GM12874 (cell line): ENCODE results near the gene MLPH.

Experiments
- CTCF ChIP-seq: IDR thresholded peaks from 2 replicates; pipeline ENCODE4 v1.5.1; 2011; ENCODE audit warnings: low read depth, mild to moderate bottlenecking, control low read depth, low read length, moderate library complexity; ENCODE audit not compliant: insufficient read depth

MLPH gene

GRCh38 chr2:237535385-237536082 is 48.5 kb downstream of the MLPH start:
- no peak for TF ChIP-seq CTCF

- TF ChIP-seq CTCF: no peak
Measured at GRCh38 chr2:237536083-237536415, 49.0 kb downstream of the MLPH start.

GRCh38 chr2:237536617-237537016 is 49.6 kb downstream of the MLPH start:
- no peak for TF ChIP-seq CTCF

GRCh38 chr2:237538001-237538720 is 51.1 kb downstream of the MLPH start:
- TF ChIP-seq CTCF: no peak

GRCh38 chr2:237538901-237539300 is 51.9 kb downstream of the MLPH start:
- no peak for TF ChIP-seq CTCF

GRCh38 chr2:237539681-237540080 is 52.6 kb downstream of the MLPH start:
- no peak for TF ChIP-seq CTCF

GRCh38 chr2:237540223-237540775 is 53.2 kb downstream of the MLPH start:
- TF ChIP-seq CTCF: no peak
